DOHH2 (cell line): Measurements from ENCODE around the gene NAE1.
"Not testable (repeated sequence)": the region's sequence is repeated elsewhere in the genome, so short reads cannot be mapped to it uniquely, and the experiment has no call there.

ENCODE experiments used
- H3F3A ChIP-seq: fragments of 200-600 bp; sonication (generic), shearing (Covaris generic); 2 replicates; pipeline ENCODE4 v1.6.0; 2016; ENCODE audit warnings: antibody characterized with exemption, mild to moderate bottlenecking; ENCODE audit not compliant: control insufficient read depth, insufficient read depth
- H3K27ac ChIP-seq: fragments of 200-600 bp; sonication (generic); 2 replicates; pipeline ENCODE4 v1.5.1; 2014; ENCODE audit warnings: low read depth, mild to moderate bottlenecking, low read length, moderate library complexity
- H3K27me3 ChIP-seq: fragments of 200-600 bp; sonication (generic); 2 replicates; pipeline ENCODE4 v1.6.1; 2014; ENCODE audit warnings: mild to moderate bottlenecking, low read length, mixed read lengths; ENCODE audit not compliant: control insufficient read depth
- H3K36me3 ChIP-seq: fragments of 200-600 bp; sonication (generic); 2 replicates; pipeline ENCODE4 v1.6.1; 2014; ENCODE audit warnings: mild to moderate bottlenecking, low read length, moderate library complexity, mixed read lengths; ENCODE audit not compliant: control insufficient read depth
- H3K4me1 ChIP-seq: fragments of 200-600 bp; sonication (generic); 2 replicates; pipeline ENCODE4 v1.6.1; 2014; ENCODE audit warnings: mild to moderate bottlenecking, low read length, mixed read lengths; ENCODE audit not compliant: control insufficient read depth
- H3K4me2 ChIP-seq: fragments of 200-600 bp; sonication (generic); 2 replicates; pipeline ENCODE4 v1.6.0; 2014; ENCODE audit warnings: mild to moderate bottlenecking, low read length, moderate library complexity
- H3K4me3 ChIP-seq: fragments of 200-600 bp; sonication (generic); 2 replicates; pipeline ENCODE4 v1.5.1; 2014; ENCODE audit warnings: mild to moderate bottlenecking, low read length, mixed read lengths
- H3K79me2 ChIP-seq: fragments of 200-600 bp; sonication (generic); 2 replicates; pipeline ENCODE4 v1.6.1; 2014; ENCODE audit warnings: mild to moderate bottlenecking, low read length, mixed read lengths; ENCODE audit not compliant: control insufficient read depth
- H3K9me2 ChIP-seq: fragments of 200-600 bp; sonication (generic); replicated peaks from 2 replicates; pipeline ENCODE4 v1.6.1; 2014; ENCODE audit warnings: mild to moderate bottlenecking, low read length, mixed read lengths; ENCODE audit not compliant: control insufficient read depth
- H3K9me3 ChIP-seq: fragments of 200-600 bp; sonication (generic); 2 replicates; pipeline ENCODE4 v1.6.1; 2014; ENCODE audit warnings: antibody characterized with exemption, low read length, mixed read lengths; ENCODE audit not compliant: control insufficient read depth, insufficient read depth
- H4K20me1 ChIP-seq: fragments of 200-600 bp; sonication (generic); 2 replicates; pipeline ENCODE4 v1.6.0; 2014; ENCODE audit warnings: low read depth, mild to moderate bottlenecking, antibody characterized with exemption, low read length, moderate library complexity; ENCODE audit not compliant: control insufficient read depth, insufficient read depth
- EZH2phosphoT487 ChIP-seq: fragments of 200-600 bp; sonication (generic); IDR thresholded peaks from 2 replicates; pipeline ENCODE4 v1.6.1; 2017; ENCODE audit warnings: borderline replicate concordance, mild to moderate bottlenecking, antibody characterized with exemption, low read length, moderate library complexity, mixed read lengths
- TF ChIP-seq, protein P1 (sequence below): fragments of 200-600 bp; sonication (generic); IDR thresholded peaks from one replicate; pipeline ENCODE4 v1.5.1; 2014; ENCODE audit warnings: antibody characterized with exemption, mild to moderate bottlenecking, low read depth, low read length; ENCODE audit not compliant: poor library complexity, severe bottlenecking

The NAE1 gene

DNA sequence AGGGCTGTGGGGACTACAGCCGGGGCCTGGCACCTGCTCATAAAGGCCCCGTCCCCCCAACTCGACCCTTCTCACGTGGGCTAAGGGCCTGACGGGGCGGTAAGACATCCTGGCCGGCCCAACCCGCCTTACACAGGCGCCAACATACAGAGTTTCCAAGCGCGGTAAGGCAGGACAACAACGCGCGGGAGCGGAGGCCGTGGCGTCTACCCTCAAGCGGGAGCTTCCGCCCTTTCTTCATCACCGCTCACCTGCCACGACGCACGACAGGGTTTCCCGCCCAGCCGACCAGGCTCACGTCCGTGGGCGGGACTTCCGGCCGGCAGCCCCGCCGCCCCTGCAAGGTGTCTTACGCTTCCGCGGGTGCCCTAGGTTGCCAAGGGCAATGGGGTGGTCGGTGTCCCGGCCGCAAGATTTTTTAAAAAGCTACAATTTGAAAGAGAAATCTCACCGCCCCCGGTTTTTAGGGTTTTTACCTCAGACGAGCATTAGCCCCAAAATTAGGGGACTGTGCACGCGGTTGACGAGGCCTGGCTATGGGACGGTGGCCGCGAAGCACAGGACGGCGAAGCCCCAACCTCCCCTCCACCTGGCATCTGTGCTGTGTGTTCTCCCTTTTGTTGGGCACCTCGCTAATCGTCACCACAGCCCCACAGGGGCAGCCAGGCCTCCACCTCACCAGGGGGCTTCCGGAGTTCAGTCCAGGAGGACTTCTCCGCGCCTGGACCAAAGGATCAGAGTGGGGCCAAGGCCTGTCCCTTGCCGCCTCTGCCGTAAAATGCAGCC lies 29.3 kb downstream of the NAE1 start, which contains the start of gene TERB1:
TERB1 (minus strand) TSS at position 265 of the 786 bp plus-strand sequence. CDS start 4,786 bp downstream, outside the sequence.
- no peaks in the 10 kb centered on the region for H3K27me3 ChIP-seq
- peaks cover 9% of the 10 kb centered on the region; the same call in 1 of the 2 replicates for H3F3A ChIP-seq
- no peak within 1 kb of the TSS for H3K27ac ChIP-seq
- H3K36me3 ChIP-seq = peaks cover 36% of the 10 kb centered on the region
- TF ChIP-seq, protein P1, sequence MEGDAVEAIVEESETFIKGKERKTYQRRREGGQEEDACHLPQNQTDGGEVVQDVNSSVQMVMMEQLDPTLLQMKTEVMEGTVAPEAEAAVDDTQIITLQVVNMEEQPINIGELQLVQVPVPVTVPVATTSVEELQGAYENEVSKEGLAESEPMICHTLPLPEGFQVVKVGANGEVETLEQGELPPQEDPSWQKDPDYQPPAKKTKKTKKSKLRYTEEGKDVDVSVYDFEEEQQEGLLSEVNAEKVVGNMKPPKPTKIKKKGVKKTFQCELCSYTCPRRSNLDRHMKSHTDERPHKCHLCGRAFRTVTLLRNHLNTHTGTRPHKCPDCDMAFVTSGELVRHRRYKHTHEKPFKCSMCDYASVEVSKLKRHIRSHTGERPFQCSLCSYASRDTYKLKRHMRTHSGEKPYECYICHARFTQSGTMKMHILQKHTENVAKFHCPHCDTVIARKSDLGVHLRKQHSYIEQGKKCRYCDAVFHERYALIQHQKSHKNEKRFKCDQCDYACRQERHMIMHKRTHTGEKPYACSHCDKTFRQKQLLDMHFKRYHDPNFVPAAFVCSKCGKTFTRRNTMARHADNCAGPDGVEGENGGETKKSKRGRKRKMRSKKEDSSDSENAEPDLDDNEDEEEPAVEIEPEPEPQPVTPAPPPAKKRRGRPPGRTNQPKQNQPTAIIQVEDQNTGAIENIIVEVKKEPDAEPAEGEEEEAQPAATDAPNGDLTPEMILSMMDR = no peak
- TF ChIP-seq EZH2phosphoT487 = no peak
- H3K4me2 ChIP-seq = no peak within 1 kb of the TSS
- no peaks in the 10 kb centered on the region for H3K79me2 ChIP-seq
- H3K4me3 ChIP-seq = no peak within 1 kb of the TSS
- no peaks in the 10 kb centered on the region for H3K9me2 ChIP-seq
- no peaks in the 10 kb centered on the region for H3K4me1 ChIP-seq
- H3K9me3 ChIP-seq = no peaks in the 10 kb centered on the region
- H4K20me1 ChIP-seq = no peaks in the 10 kb centered on the region

DNA sequence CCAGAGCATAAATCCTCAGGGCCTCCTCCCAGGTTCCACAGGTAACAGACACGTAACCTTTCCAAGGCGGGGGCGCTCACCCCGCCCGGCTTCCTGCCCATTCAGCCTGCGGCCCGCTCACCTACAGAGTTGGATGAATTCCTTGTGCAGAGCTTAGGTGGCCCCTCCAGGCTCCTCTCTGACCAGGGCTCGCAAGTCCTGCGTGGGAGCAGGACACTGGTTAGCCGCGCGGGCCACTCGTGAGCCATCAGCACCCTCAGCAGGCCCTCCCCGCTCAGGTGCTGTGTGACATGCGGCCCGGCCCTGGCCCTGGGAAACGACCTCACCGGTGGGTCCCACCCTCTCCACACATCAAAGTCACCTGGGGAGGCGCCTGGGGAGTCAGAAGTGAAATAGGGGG lies 29.9 kb downstream of the NAE1 start:
- Histone ChIP-seq H3K79me2 (no peaks in the 10 kb centered on the region), H3K4me1 (no peaks in the 10 kb centered on the region)

DNA sequence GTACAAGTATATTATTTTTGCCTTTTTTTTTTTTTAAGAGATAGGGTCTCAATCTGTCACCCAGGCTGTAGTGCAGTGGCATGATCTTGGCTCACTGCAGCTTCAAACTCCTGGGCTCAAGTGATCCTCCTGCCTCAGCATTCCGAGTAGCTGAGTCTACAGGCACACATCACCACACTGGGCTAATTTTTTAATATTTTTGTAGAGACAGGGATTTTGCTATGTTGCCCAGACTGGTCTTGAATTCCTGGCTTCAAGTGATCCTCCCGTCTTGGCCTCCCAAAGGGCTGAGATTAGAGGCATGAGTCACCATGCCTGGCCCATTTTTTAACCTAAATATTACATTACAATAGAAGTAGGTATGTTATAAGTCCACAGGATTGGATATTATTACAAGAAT lies 32.6 kb downstream of the NAE1 start:
- Histone ChIP-seq H3K27me3 (no peaks in the 10 kb centered on the region), H3K4me2 (no peak overlapping the region), H3K36me3 (peaks cover 8% of the 10 kb centered on the region; the same call in 1 of the 2 replicates), H3F3A (peaks cover 9% of the 10 kb centered on the region; the same call in 1 of the 2 replicates), H4K20me1 (no peaks in the 10 kb centered on the region), H3K9me2 (no peaks in the 10 kb centered on the region), H3K27ac (no peak overlapping the region), H3K4me1 (no peaks in the 10 kb centered on the region), H3K79me2 (no peaks in the 10 kb centered on the region), H3K9me3 (no peaks in the 10 kb centered on the region), H3K4me3 (no peak overlapping the region)
- no peak for TF ChIP-seq EZH2phosphoT487
- TF ChIP-seq, protein P1 = no peak

More for the DNA sequence above, 29.9 kb downstream of the NAE1 start:
- Histone ChIP-seq H3K4me2 (no peak overlapping the region), H3K9me3 (no peaks in the 10 kb centered on the region), H4K20me1 (no peaks in the 10 kb centered on the region), H3K27me3 (no peaks in the 10 kb centered on the region), H3K36me3 (peaks cover 30% of the 10 kb centered on the region), H3K27ac (no peak overlapping the region), H3F3A (peaks cover 9% of the 10 kb centered on the region; the same call in 1 of the 2 replicates), H3K9me2 (no peaks in the 10 kb centered on the region), H3K4me3 (no peak overlapping the region)
- TF ChIP-seq, protein P1 = no peak
- no peak for TF ChIP-seq EZH2phosphoT487

DNA sequence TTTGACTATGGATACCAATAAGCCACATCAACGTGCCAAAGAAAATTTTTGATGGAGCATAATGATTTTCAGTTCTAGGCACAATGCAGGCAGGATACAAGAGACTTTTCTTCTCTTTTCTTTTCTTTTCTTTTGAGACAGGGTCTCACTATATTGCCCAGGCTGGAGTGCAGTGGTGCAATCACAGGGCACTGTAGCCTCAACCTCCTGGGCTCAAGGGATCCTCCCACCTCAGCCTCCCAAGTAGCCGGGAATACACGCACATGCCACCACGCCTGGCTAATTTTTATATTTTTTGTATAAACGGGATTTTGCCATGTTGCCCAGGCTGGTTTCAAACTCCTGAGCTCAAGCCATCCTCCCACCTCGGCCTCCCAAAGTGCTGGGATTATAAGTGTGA lies 36.8 kb downstream of the NAE1 start:
- not testable (repeated sequence) for H3K9me2 ChIP-seq, H3K9me3 ChIP-seq, H3F3A ChIP-seq, H3K4me1 ChIP-seq, H3K27me3 ChIP-seq, H3K4me3 ChIP-seq, H3K27ac ChIP-seq, H3K79me2 ChIP-seq, H3K4me2 ChIP-seq, H4K20me1 ChIP-seq, H3K36me3 ChIP-seq
